ENCODE data around the gene ATP4A.

The ATP4A gene

DNA sequence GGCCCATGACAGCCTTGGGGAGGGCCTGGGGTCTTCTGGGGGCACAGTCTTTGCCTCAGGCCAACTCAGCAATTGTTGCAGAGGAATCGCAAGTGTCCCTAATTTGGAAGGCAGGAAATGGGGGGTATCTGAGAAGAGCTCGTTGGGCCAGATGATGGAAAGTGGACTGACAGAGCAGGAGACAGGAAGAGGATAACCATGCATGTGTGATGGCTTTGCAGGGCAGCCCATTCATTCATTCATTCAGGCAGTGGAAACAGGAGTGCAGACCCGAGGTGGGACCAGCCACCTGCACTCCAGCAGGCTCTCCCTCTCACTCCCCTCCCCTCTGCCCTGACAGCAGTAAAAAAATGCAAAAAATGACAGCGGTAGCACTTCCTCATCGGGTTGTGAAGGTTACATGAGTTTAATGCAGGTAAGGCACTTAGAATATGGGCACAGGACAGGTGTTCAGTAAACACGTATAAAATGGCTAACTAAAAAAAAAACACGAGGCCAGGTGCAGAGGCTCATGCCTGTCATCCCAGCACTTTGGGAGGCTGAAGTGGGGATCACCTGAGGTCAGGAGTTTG, 23.0 kb downstream of the ATP4A start:
- no peak for TF ChIP-seq JUND (IDR thresholded peaks at IDR 0.05; ENCODE audit: low read depth)
- no peak for DNase-seq (ENCODE audit: low read depth in 1 of 2, low spot score in 1 of 2)
- in situ Hi-C loops (cut with HindIII; ENCODE audit: low pct_unique_long_range_greater_than_20kb, low sequenced_read_pairs) = no loop called here

GRCh38 chr19:35539850-35540249, 23.6 kb downstream of the ATP4A start:
- no peak for DNase-seq (ENCODE audit: low read depth in 1 of 2, low spot score in 1 of 2)
- no peak for TF ChIP-seq JUND (IDR thresholded peaks at IDR 0.05; ENCODE audit: low read depth)
- in situ Hi-C loops (cut with HindIII; ENCODE audit: low pct_unique_long_range_greater_than_20kb, low sequenced_read_pairs) = no loop called here

DNA sequence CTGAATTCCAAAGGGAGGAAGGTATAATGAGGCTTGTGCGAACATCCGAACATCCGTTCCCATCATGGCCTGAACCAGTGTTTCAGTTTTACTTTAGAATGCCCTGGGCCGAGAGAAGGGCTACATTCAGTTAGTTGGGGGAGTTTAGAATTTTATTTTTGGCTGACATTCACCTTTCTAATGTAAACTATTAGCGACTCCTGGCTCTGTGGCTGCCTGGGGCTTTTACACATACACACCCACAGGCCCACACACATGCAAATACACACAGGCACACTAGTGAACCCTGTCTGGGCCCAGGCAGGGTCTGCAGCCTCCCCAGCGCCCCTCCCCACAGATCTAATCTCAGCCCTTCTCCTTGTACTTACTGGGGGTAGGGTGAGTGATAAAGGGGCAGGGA, 24.1 kb downstream of the ATP4A start:
- no peak for DNase-seq (ENCODE audit: low read depth in 1 of 2, low spot score in 1 of 2)
- TF ChIP-seq JUND (IDR thresholded peaks at IDR 0.05; ENCODE audit: low read depth) = no peak
- in situ Hi-C loops (cut with HindIII; ENCODE audit: low pct_unique_long_range_greater_than_20kb, low sequenced_read_pairs) = no loop called here

DNA sequence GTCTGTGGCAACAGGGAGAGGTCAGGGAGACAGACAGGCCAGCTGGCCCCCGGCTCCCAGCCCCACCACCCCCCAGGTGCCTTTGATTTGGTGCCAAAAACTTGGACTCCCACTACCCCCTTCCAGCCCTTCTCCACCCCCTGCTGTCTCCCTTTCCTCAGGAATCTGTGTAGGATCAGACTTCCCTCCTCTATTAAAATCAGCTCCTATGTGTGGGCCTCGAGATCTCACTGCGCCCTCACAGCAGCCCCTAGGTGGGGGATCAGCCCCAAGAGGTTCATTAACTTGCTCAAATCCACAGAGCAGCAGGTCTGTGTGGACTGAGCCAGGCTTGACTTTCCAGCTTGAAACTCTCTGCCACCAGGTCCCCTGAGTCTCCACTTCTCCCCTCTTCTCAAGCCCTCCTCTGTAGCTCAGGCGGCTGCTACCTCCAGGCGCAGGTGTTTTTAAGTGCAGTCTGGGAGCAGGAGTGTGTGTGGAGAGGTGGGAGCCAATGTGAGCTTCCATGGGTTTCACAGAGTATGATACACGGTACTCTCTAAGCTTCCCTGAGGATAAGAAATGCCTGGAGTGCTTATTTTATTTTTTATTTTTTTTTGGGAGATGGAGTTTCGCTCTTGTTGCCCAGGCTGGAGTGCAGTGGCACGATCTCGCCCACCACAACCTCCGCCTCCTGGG, 28.5 kb downstream of the ATP4A start:
- no peak for TF ChIP-seq JUND (IDR thresholded peaks at IDR 0.05; ENCODE audit: low read depth)
- DNase-seq (ENCODE audit: low read depth in 1 of 2, low spot score in 1 of 2) = no peak
- in situ Hi-C loops (cut with HindIII; ENCODE audit: low pct_unique_long_range_greater_than_20kb, low sequenced_read_pairs) = no loop called here

DNA sequence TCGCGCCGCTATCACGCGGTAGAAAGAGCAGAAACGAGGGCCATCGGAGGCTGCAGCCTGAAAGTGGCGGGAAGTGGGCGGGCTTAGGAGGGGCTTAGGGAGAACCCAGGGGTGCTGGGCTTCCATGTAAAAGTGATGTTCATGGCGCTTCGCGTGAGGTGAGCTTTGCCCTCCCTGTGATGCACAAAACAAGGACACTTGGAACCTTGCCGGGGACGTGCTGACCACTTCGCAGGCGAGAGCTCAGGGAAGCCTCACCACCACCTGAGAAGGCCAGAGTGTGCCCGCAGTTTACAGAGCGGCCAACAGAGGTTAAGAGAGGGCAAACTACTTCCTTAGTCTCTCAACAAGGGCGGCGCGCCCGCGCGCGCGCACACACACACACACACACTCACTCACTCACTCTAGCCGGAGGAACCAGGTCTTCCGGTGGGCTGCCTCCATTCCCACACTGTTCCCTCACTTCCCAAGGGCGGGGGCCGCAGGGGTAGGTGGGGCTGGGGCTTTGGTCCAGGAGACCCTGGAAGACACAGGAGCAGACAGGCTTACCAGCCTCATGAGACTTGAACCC, 29.6 kb downstream of the ATP4A start:
- no peak for DNase-seq (ENCODE audit: low read depth in 1 of 2, low spot score in 1 of 2)

DNA sequence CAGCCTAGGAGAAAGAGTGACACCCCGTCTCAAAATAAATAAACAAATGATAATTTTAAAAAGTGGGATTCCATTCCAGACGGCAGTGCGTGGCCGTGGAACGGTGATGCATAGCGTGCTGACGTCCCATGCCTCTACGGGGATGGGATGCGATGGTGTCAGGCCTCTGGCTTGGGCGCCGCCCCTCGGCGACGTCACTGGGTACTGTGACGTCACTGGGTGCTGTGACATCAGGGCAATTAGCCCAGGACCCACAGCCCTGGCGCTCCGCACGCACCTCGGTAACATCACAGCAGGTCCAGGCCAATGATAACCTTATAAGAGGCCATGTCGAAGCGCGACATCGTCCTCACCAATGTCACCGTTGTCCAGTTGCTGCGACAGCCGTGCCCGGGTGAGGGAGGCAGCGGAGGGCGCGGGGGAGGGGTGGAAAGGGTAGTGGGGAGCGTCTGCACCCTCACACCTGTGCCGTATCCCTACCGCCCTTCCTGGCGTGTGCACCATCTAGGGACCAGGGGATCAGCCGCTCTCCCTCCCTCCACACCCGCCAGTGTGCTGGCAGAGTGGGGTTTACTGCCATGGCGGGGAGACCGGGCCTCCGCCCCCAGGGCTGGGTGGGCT, 30.1 kb downstream of the ATP4A start, which contains the start of gene GAPDHS:
TSS of gene GAPDHS (plus strand) at position 256 of the 621 bp plus-strand sequence. CDS start at position 328, 72 bp downstream.
- no peak for DNase-seq (ENCODE audit: low read depth in 1 of 2, low spot score in 1 of 2)
- in situ Hi-C loops (cut with HindIII; ENCODE audit: low pct_unique_long_range_greater_than_20kb, low sequenced_read_pairs) = no loop called here
- TF ChIP-seq JUND (IDR thresholded peaks at IDR 0.05; ENCODE audit: low read depth) = no peak

More for the DNA sequence above, 29.6 kb downstream of the ATP4A start:
- TF ChIP-seq JUND (IDR thresholded peaks at IDR 0.05; ENCODE audit: low read depth) = no peak
- in situ Hi-C loops (cut with HindIII; ENCODE audit: low pct_unique_long_range_greater_than_20kb, low sequenced_read_pairs) = no loop called here

- peak in 1 of 2 experiments; percentile 36 for DNase-seq (ENCODE audit: low read depth in 1 of 2, low spot score in 1 of 2)
- no peak for TF ChIP-seq JUND (IDR thresholded peaks at IDR 0.05; ENCODE audit: low read depth)
- in situ Hi-C loops (cut with HindIII; ENCODE audit: low pct_unique_long_range_greater_than_20kb, low sequenced_read_pairs) = no loop called here
These were observed 32.2 kb downstream of the ATP4A start for GRCh38 chr19:35531291-35531690.

DNA sequence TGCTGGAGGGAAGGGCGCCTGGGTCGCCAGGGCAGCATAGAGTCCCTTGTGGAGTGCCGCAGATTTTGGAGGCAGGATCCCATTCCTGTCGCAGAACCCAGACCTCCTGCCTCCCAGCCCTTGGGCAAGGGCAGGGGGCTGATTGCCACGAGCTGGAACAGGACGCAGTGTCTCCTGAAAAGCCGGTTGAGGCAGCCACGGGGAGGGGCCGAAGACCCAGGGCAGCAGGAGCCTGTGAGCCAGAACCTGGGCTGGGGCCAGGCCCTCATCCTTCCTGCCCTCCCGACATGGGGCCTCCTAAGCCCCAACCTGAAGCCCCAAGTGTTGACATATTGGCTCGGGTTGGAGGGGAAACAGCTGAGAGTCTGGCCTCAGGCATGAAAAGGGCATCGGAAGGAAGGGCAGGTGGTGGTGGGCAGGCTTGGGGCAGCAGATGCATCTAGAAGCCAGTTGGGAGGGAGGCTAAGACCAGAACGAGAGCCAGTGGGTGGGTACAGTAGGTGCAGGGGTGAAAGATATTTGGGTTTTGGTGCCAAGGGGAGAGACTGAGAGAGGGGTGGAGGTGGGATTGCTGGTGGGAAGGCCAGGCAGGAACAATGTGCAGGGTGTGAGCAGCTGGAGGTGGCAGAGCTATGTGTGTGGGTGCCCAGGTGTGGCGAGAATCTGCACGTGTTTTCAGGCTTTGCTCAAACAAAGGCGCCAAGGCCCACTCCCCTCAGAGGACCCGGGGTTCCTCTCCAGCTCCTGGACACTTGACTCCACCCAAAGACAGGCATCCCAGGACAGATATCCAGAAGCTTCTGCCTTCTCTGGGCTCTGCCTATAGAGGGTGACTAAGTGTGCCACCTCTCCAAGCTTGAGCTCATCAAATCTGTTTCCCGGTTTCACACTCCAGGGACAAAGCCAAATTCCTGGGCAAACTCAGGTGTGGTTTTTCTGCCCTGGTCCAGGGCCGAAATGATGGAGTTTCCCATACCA, 33.9 kb downstream of the ATP4A start:
- no peak for DNase-seq (ENCODE audit: low read depth in 1 of 2, low spot score in 1 of 2)
- no peak for TF ChIP-seq JUND (IDR thresholded peaks at IDR 0.05; ENCODE audit: low read depth)
- in situ Hi-C loops (cut with HindIII; ENCODE audit: low pct_unique_long_range_greater_than_20kb, low sequenced_read_pairs) = no loop called here

DNA sequence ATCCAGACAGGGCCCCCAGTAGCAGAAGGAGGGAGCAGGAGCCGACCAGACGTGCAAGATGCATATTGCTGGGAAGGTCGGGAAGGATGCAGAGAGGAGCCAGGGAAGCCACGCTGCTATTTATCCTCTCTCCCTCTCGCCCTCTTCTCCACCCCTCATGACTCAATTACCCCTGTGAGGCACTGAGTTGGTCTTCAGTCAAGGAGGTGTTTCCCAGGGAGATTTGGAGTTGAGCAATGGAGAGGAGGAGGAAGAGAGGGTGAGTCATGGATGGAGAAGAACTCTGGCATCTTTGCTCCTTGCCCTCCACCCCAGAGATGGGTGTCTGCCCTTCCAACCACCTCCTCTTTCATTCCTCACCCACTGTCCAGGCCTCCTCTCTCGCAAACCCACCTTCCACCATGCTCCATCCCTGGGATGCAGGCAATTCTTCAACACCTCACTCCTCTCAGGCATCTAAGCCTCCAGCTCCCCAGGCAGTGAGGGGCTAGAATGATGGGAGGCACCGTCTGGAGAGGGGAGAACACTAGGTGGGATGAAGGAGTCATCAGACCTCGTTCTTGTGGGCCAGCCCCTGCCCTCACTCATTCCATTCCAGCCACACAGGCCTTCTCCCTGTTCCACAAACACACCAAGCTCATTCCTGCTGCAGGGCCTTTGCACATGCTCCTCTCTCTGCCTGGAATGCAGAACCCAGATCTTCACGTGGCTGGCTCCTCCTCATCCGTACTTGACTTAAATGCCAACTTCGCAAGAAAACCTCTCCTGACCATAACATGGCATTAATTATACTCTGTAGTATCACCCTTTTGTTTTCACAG, 35.0 kb downstream of the ATP4A start, which contains the start of gene SBSN:
TSS of gene SBSN (minus strand) at position 94 of the 821 bp plus-strand sequence. CDS start at position 64, 30 bp downstream.
- TF ChIP-seq JUND (IDR thresholded peaks at IDR 0.05; ENCODE audit: low read depth) = no peak
- DNase-seq (ENCODE audit: low read depth in 1 of 2, low spot score in 1 of 2) = no peak
- in situ Hi-C loops (cut with HindIII; ENCODE audit: low pct_unique_long_range_greater_than_20kb, low sequenced_read_pairs) = no loop called here

- in situ Hi-C loops (cut with HindIII; ENCODE audit: low pct_unique_long_range_greater_than_20kb, low sequenced_read_pairs) = no loop called here
- no peak for DNase-seq (ENCODE audit: low read depth in 1 of 2, low spot score in 1 of 2)
- TF ChIP-seq JUND (IDR thresholded peaks at IDR 0.05; ENCODE audit: low read depth) = no peak
These were observed 37.6 kb downstream of the ATP4A start for GRCh38 chr19:35525873-35526272.

DNA sequence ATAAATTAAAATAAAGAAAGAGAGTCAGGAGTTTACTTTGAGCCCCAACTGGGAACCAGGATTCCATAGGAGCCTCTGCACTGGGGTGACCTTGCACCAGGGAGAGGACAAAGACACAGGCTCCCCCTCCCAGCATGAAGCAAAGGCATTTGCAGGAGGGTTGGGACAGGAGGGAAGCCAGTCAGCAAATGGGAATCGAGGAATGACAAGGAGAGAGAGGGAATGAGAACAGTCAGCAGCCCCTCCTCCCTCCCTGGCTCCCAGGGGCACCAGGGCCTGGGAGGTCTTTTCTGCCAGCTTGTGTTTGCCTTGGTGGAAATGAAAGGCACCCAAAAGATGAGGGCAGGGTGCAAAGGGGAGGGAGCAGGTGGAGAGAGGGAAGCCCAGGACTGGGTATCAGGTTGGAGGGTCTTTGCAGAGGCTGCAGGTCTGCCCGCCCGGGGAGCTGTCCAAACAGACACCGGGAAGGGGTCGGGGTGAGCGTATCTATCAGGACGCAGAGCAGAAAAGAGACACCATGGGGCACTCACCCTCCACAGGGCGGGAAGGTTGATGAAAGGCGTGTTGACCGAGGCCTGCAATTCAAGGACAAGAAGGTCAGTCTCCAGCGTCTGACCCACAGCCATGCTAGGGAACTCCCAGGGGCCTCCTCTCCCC, 39.1 kb downstream of the ATP4A start:
- in situ Hi-C loops (cut with HindIII; ENCODE audit: low pct_unique_long_range_greater_than_20kb, low sequenced_read_pairs) = no loop called here
- no peak for DNase-seq (ENCODE audit: low read depth in 1 of 2, low spot score in 1 of 2)
- TF ChIP-seq JUND (IDR thresholded peaks at IDR 0.05; ENCODE audit: low read depth) = no peak
